Femur (tissue), 1 donor: ENCODE results near the gene POLD1.
"Not testable (repeated sequence)": the region's sequence is repeated elsewhere in the genome, so short reads cannot be mapped to it uniquely, and the experiment has no call there.

Experiments
- DNase-seq: peaks from one replicate; pipeline ENCODE4 v3.0.0-alpha.2; 2017

Gene POLD1

DNA sequence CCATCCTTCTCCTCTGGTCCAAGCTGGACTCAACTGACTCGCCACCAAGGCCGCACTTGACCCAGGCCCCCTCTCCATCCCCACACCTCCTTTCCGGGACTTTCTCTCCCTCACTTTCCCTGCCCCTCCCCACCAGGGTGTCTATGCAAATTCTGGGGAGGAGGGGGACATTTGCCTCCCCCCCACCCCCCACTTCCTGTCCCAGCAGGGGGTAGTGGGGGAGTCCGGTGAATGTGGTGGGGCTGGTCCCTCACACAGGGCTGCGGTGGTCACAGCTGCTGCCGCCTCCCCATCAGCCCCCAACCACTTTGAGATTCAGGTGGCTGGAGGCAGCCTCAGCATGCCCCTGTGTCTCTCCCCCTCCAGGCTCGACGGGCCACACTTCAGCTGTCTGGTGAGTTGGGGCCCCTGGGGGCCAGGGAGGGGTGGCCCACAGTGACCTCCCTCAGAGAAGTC lies 35.5 kb downstream of the POLD1 start:
- DNase-seq, result no peak

DNA sequence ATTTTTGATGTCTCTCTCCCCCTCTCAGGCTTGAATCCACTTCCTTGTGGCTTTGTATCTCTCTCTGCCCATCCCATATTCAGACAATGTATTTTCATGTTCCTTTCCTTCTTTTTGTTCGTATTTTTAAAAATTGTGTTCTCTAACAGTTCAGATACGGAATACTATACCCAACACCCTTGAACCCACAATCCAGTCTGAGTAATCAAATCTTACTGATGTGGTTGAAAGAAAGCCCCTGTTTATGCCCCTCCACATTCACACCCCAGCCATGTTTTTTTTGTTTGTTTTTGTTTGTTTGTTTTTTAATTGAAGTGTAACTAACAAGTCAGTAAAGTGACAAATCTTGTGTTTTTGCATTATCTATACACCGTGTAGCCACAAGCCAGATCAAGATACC lies 36.0 kb downstream of the POLD1 start:
- no peak for DNase-seq

DNA sequence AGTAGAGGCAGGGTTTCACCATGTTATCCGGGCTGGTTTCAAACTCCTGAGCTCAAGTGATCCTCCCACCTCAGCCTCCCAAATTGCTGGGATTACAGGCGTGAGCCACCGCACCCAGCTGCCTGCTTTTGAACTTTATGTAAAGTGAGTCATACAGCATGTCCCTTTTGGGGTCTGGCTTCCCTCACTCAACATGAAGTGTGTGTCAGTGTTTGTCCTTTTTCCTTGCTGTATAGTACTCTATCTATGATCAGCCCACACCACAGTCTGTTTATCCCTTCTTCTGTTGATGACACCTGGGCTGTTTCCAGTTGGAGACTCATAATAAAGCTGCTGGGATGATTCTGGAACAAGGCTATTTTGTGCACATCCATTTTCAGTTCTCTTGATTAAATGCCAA lies 36.7 kb downstream of the POLD1 start:
- no peak for DNase-seq

DNA sequence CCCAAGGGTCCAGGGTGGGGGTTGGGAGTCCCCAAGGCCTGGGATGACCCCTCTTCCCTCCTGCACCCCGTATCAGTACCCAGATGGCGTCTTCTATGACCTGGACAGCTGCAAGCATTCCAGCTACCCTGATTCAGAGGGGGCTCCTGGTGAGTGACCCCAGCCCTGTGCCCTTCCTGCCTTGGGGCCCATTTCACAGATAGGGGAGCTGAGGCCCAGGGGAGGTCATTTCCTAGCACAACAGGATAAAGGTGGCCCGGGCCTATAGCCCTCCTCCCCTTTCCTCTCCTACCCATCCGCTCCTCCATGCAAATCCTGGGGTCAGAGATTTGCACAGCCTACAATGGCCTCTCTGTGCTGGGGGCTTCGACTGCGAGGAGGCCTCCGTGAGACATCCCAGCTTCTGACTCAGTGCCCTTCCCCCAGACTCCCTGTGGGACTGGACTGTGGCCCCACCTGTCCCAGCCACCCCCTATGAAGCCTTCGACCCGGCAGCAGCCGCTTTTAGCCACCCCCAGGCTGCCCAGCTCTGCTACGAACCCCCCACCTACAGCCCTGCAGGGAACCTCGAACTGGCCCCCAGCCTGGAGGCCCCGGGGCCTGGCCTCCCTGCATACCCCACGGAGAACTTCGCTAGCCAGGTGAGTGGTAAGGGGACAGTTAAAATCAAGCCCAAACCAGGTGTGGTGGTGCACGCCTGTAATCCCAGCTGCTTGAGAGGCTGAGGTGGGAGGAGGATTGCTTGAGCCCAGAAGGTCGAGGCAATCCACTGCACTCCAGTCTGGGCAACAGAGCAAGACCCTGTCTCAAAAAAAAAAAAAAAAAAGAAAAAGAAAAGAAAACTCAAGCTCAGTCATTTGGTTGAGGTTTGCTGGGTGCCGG lies 38.5 kb downstream of the POLD1 start:
- no peak for DNase-seq

DNA sequence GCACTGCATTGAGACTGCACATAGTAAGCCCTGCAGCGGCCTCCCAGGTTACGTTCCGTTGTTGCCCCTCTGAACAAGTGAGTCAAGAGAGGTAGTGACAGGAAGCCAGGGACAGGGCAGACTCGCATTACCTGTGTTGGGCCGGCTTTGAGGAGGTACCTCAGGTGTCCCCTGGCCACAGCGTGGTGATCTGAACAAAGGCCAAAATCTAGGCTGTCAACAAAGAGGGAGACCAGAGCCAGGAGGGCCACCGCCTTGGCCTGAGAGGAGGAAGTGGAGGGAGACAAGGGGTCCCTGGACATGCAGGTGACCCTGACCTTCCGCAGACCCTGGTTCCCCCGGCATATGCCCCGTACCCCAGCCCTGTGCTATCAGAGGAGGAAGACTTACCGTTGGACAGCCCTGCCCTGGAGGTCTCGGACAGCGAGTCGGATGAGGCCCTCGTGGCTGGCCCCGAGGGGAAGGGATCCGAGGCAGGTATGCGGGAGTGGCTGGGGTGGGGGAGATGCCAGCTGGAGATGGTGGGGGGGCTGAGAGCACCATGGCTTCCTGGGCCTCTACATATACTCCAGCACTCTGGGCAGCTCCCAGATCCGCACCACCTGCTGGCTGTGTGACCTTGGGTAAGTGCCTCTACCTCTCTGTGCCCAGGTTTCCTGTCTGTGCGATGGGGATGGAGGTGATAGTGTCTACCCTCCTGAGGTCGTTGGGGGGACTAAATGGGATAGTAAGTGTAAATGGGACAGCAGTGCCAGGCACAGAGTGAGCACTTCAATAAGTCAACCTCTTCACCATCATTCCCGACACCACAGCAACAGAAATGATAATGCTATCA lies 39.3 kb downstream of the POLD1 start:
- no peak for DNase-seq

DNA sequence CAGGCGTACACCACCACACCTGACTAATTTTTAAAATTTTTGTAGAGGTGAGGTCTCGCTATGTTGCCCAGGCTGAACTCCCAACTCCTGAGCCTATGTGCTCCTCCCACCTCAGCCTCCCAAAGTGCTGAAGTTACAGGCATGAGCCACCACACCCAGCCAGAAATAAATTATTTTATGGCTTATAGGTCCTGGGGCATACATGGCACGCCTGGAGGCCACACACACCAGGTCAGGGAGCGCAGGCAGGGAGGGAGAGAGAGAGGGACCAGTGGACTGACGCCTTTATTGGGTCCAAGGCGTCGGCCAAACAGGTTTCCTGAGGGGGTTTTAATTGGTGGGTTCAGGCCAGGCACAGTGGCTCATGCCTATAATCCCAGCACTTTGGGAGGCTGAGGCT lies 41.4 kb downstream of the POLD1 start:
- DNase-seq, result no peak

DNA sequence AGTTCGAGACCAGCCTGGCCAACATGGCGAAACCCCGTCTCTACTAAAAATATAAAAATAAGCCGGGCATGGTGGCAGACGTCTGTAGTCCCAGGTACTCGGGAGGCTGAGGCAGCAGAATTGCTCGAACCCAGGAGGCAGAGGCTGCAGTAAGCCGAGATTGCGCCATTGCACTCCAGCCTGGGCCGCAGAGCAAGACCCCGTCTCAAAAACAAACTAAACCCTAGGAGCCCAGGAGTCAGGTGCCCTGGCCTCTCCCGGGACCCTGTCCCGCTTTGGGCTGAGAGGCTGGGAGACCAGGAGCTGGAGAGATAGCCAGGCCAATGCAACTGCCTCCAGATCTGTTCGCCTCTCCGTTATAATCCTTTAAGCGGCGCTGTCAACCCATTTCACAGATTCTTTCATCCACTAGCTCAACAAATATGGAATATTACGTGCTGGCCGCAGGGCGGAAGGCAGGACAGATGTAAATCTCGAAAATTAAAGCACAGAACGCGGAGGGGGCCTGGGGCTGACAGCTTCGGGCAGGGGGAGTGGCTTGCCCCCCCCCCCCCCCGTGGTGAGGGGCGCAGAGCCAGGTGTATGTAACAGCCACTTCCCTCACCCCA lies 43.3 kb downstream of the POLD1 start:
- no peak for DNase-seq

DNA sequence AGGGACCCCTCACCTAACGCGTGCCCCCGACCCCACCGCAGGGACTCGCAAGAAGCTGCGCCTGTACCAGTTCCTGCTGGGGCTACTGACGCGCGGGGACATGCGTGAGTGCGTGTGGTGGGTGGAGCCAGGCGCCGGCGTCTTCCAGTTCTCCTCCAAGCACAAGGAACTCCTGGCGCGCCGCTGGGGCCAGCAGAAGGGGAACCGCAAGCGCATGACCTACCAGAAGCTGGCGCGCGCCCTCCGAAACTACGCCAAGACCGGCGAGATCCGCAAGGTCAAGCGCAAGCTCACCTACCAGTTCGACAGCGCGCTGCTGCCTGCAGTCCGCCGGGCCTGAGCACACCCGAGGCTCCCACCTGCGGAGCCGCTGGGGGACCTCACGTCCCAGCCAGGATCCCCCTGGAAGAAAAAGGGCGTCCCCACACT lies 43.9 kb downstream of the POLD1 start:
- DNase-seq, result peak; percentile 93

DNA sequence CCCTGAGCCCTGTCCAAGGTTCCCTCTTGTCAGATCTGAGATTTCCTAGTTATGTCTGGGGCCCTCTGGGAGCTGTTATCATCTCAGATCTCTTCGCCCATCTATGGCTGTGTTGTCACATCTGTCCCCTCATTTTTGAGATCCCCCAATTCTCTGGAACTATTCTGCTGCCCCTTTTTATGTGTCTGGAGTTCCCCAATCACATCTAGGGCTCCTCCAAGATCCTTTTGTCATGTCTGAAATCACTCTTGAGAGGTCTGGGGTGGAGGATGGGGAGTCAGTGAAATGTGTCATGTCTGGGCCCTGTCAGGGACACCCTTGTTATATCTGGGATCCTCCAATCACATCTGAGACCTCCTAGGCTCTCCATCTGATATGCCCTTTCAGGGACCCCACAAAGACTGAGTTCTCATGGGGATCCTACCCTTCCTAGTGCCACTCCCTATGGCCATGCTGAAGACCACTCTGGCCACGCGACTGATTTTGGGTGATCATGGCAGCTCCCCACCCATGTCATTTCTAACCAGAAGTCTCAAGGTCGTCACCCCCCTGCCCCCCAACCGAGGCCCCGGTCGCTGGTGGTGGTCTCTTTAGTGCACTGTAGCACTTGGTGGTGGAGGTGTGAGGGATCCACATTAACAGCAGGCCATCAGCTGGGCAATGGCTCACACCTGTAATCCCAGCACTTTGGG lies 44.8 kb downstream of the POLD1 start:
- DNase-seq, result no peak

DNA sequence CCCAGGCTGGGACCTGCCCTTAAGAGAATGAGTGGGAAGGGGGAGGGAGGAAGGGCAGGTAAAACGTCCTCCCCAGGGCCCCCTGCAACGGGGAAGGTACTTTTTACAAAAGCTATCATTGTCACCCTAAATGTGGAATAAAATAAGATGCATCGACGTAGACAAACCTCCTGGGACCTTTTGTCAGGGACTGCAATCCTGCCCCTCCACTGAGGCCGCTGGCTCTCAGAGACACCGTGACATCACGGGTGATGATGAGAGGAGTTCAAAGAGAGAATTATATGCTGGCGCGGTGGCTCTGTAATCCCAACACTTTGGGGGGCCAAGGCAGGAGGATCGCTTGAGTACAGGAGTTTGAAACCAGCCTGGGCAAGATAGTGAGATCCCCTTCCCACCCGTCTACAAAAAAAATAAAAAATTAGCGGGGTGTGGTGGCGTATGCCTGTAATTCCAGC lies 46.8 kb downstream of the POLD1 start:
- DNase-seq, result no peak

DNA sequence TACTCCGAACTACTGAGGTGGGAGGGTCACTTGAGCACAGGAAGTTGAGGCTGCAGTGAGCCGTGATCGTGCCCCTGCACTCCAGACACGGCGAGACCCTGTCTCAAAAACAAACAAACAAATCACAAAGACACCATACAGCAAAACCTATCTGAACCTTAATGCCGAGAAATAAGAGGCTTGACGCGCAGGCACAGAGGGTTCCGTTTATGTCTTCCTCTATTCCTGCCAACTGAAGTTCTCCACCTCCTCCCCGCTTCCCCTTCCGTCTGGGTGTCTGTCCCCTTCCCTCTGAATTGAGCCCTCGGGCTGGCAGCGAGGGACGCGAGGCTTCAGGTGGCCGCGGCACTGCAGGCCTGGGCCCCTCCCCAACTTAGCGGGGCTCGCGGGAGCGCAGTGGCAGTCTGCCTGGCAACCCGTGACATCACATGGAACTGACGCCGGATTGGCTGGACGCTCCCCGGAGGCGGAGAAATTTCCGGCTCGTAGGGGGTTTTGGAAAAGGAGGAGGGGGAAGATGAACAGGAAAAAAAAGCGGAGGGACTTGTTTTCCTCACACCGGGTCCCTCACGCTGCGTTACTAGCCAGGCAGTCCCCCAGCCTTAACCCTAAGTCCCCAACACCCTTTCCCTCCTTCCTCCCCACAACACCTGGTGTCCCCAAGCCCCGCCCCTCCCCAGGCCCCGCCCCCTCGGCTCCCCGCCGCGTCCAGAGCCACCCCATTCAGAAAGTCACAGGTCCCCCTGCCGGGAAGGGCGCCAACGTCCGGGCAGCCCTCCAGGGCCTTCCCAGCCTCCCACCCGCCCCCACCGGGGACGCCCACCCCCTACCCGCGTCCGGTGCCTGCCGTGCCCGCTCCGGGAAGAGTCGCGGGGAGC lies 47.4 kb downstream of the POLD1 start:
- peak; percentile 94 for DNase-seq

DNA sequence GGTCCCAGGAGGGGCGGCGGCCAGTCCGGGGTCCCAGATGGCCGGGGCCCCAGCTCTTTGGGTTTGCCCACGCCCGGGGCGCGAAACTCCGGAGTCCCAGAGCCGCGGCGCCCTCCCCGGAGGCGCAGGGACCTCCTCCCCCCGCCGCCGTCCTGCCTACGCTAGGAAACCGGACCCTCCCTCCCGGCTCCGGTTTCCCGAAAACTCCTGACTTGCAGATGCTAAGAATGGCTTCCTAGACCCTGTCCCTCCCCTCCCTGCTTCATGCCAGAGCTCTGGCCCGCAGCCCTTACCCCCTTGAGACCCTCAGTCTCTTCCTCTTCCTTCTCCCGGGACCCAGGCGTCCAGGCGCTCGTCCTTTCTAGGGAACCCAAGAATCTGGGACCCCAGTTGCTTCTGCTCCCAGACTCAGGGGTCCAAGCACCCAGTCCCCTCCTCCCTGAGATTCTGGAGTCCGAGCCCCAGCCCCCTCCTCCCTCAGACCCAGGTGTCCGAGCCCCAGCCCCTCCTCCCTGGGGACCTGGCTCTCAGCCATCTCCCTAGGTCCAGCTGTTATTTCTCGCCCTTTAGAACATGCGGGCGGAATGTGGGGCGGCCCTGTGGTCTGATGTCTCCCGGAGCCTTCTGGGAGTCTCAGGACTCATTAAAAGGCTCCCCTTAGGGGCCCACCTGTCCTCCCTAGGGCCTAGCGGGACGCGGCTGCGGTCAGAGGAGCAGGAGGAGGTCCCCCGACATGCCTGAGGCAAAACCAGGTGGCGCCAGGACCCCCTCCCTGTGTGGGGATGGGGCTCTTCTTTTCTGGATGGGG lies 48.3 kb downstream of the POLD1 start, which contains the start of gene MYBPC2:
Gene MYBPC2, plus strand, starts transcription at position 672 of the 808 bp plus-strand sequence. Its CDS starts 62 bp downstream, at position 734.
- peak; percentile 78 for DNase-seq

DNA sequence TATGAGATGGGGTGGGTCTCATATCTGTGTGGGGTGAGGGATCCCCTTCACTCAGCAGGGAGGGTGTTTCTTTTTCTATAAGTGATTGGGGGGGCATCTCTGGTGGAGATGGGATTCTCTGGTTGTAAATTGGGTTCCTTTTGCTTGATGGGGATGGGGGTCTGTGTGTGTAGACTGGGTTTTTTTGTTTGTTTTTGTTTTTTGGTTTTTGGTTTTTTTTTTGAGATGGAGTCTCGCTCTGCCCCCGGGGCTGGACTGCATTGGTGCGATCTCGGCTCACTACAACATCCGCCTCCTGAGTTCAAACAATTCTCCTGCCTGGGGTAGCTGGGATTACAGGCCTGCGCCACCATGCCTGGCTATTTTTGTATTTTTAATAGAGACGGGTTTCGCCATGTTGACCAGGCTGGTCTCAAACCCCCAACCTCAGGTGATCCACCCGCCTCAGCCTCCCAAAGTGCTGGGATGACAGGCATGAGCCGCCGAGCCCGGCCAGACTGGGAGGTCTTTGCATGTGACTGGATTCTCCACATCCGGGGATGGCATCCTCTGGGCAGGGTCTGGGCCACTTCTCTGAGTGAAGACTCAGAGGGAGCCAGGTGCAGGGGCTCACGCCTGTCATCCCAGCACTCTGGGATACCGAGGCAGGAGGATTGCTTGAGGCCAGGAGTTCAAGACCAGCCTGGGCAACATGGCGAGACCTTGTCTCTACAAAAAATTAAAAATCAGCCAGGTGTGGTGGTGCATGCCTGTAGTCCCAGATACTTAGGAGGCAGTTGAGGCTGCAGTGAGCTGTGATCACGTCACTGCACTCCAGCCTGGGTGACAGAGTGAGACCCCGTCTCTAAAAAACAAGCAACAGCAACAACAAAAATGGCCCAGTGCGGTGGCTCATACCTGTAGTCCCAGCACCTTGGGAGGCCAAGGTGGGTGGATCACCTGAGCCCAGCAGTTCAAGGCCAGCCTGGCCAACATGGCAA lies 49.3 kb downstream of the POLD1 start:
- no peak for DNase-seq

DNA sequence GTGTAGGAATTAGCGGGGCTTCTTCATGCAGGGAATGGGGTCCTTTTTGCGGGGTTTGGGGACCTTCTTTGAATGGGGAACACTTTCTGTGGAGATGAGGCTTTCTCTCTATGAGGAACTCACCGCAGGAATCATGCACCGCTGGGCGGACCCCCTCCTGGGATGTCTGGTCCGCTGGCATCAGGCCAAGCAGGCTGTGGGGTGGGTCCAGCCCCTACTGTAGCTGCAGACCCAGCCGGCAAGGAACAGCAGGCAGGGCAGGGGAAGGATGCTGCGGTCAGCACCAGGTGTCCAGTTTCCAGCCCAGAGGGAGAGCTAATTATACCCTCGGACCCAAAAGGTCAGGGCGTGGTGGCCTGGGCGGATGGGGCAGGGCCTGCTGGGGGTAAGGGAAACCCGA lies 50.4 kb downstream of the POLD1 start:
- DNase-seq, result peak; percentile 52

DNA sequence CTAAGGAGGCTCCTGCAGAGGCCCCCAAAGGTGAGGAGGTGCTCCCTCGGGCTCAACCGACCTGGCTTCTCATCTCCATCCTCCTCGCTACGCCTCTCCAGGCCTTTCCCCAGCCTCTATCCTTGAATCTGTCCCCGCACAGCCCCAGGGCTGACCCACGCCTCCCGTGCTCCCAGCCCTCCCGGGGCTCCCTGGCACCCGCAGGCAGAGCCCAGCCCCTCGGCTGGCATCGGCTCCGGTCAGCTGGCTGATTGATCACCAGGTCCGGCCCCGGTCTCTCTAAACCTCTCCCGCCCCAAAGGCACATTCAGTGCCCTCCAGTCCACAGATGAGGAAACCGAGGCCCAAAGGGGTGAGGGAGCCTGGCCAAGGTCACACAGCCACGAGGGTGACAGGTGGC lies 51.1 kb downstream of the POLD1 start:
- no peak for DNase-seq

DNA sequence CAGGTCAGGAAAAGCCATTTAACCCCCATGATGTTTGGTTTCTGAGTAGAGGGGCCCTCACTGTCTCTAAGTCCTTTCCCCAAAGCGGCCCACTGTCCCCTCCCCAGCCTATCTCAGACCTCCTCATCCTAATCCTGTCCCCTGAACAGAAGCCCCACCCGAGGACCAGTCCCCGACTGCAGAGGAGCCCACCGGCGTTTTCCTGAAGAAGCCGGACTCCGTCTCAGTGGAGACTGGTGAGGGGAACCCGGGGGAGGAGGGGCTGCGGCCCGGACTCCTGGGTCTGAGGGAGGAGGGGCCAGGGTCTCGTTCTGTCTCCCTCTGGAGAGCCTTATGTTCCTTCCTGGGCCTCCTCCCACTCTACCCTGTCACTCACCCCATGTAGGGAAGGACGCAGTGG lies 51.5 kb downstream of the POLD1 start:
- no peak for DNase-seq

DNA sequence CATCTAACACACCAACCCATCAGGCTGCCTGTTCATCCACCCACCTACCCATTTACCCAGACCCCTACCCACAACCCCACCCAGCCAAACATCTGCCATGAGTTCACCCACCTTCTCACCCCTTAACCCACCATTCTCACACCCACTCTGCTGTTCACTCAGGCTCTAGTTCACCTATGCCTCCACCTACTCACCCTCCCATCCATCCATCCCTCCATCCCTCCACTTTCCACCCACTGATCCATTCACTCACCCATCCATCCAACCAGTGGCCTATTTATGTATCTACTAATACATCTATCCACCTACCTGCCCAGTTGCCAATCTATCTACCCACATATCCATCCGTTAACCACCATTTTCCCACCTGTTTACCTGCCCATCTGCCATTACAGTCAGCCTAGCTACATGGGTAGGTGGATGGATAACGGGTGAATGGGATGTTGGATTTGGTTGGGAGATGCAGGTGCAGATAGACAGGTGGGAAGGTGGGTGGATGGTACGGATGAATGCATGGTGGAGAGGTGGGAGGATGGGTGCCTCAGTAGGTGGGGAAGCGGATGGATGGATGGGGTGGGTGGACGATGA lies 53.8 kb downstream of the POLD1 start:
- DNase-seq, result no peak

DNA sequence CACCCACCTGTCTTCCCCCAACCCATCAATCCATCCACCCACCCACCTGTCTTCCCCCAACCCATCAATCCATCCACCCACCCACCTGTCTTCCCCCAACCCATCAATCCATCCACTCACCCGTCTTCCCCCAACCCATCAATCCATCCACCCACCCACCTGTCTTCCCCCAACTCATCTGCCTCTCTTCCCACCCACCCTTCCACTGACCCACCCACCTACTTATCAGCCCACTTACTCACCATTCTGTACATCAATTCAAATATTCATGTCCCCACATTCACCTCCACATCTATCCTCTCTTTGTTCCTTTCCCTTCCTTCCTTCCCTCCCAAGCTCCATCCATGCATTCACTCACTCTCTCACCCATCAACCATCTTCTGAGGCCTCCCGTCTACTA lies 55.0 kb downstream of the POLD1 start:
- not testable (repeated sequence) for DNase-seq

DNA sequence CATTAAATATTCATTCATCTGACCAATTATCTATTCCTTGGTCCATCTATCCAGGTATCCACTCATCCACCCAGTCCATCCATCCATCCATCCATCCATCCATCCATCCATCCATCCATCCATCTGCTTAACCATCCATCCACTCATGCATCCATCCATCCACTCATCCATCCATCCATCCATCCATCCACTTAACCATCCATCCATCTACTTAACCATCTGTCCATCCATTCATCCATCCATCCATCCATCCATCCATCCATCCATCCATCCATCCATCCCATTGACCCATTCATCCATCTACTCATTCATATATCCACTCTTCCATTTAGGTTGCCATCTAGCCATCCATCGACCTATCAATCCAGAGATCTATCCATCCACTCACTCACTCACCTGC lies 59.9 kb downstream of the POLD1 start:
- no peak for DNase-seq
